Dermis lymphatic vessel endothelial cell (primary cell): ENCODE results near the gene POGLUT2. TPM values are rescaled to one million over a fixed set of nuclear protein-coding genes. Genes with fewer than 3 reads are reported as not detected.

Source experiments
- total RNA-seq: library from RNA; depleted of rRNA; stranded (reverse); fragments of >200 nt; gene quantifications from 2 replicates; pipeline ENCODE4 v1.2.1, GENCODE V29; 2014

Gene POGLUT2
- 13.9 and 18.0 TPM in 2 replicates for total RNA-seq

GRCh38 chr13:102798581-102799425, at the start of gene POGLUT2, which contains the start of gene BIVM:
POGLUT2 (minus strand) TSS chr13:102798976; CDS start chr13:102798670, 306 bp downstream.
BIVM (plus strand) TSS chr13:102799119; CDS start chr13:102807268, 8,149 bp downstream.

GRCh38 chr13:102845630-102846260, 47.0 kb upstream of the POGLUT2 start, which contains the start of gene ERCC5:
ERCC5 (plus strand) TSS chr13:102846032; CDS start chr13:102846267, 235 bp downstream.

GRCh38 chr13:102773441-102774213, 25.1 kb downstream of the POGLUT2 start, which contains the start of gene TEX30:
TEX30 (minus strand) TSS chr13:102773786; CDS start chr13:102770026, 3,760 bp downstream.

Other genes with a start within 250 kb of the POGLUT2 start
- 31.0 and 56.5 TPM in 2 replicates for gene TPP2, start 202.0 kb downstream of the POGLUT2 start, total RNA-seq
- gene METTL21C, start 103.9 kb downstream of the POGLUT2 start, total RNA-seq = not detected in 2 replicates
- 25.5 and 27.3 TPM in 2 replicates for gene TEX30, start 25.2 kb downstream of the POGLUT2 start, total RNA-seq
- gene BIVM, start 143 bp upstream of the POGLUT2 start, total RNA-seq = 14.4 and 22.2 TPM in 2 replicates
- gene ERCC5, start 47.1 kb upstream of the POGLUT2 start, total RNA-seq = 45.9 and 52.1 TPM in 2 replicates